Transverse colon (tissue), 4 donors: ENCODE results near the gene NCS1. TPM values are rescaled to one million over a fixed set of nuclear protein-coding genes. Genes with fewer than 3 reads are reported as not detected.

Experiments used
- DNase-seq: peaks from one replicate; pipeline ENCODE4 v3.0.0-alpha.2; 2019
- H3K27ac ChIP-seq, 4 donors: fragments of 200-600 bp; sonication (generic); 2 replicates each; pipeline ENCODE4 v1.5.1; 2016 to 2018; ENCODE audit warnings: inconsistent platforms in 4 of 4
- H3K27me3 ChIP-seq: fragments of 200-600 bp; sonication (generic); 2 replicates; pipeline ENCODE4 v1.5.1; 2017; ENCODE audit warnings: inconsistent platforms
- H3K36me3 ChIP-seq, 4 donors: fragments of 200-600 bp; sonication (generic); 2 replicates each; pipeline ENCODE4 v1.5.1; 2017 to 2019; ENCODE audit warnings: inconsistent platforms in 4 of 4
- H3K4me1 ChIP-seq, 4 donors: fragments of 200-600 bp; sonication (generic); 2 replicates each; pipeline ENCODE4 v1.5.1; 2017 to 2020; ENCODE audit warnings: inconsistent platforms in 4 of 4
- H3K4me3 ChIP-seq, 4 donors: fragments of 200-600 bp; sonication (generic); 1 replicate in 1 of 4; 2 replicates in 3 of 4; pipeline versions ENCODE4 v1.5.1 to v1.6.1; 2017 to 2019; ENCODE audit warnings: inconsistent platforms in 4 of 4
- H3K9me3 ChIP-seq, 2 donors: fragments of 200-600 bp; sonication (generic); 2 replicates each; pipeline ENCODE4 v1.5.1; 2017 to 2019; ENCODE audit warnings: inconsistent platforms in 2 of 2
- CTCF ChIP-seq, 5 experiments: fragments of 200-600 bp in 3 of 5; fragments of 450-650 bp in 2 of 5; sonication (generic) in 3 of 5; IDR thresholded peaks; 1 replicate in 2 of 5; 2 replicates in 3 of 5; pipeline ENCODE4 v1.5.1; 2016 to 2017; ENCODE audit warnings: antibody characterized with exemption in 5 of 5, inconsistent platforms in 3 of 5, mild to moderate bottlenecking in 2 of 5, moderate library complexity in 1 of 5
- EP300 ChIP-seq: sonication (generic); formaldehyde crosslinking; IDR thresholded peaks from one replicate; pipeline ENCODE4 v1.6.1; 2017; ENCODE audit warnings: antibody characterized with exemption, low read depth
- POLR2A ChIP-seq: fragments of 450-650 bp; IDR thresholded peaks from one replicate; pipeline ENCODE4 v1.6.1; 2016; ENCODE audit warnings: antibody characterized with exemption, mild to moderate bottlenecking, moderate library complexity
- POLR2AphosphoS5 ChIP-seq, 3 donors: sonication (generic); formaldehyde crosslinking; IDR thresholded peaks; one replicate each; pipeline ENCODE4 v1.6.1; 2016; ENCODE audit warnings: antibody characterized with exemption in 3 of 3
- WGBS, 2 donors: methylation state at CpG; one replicate each; pipeline ENCODE4 v1.1.5; 2018; ENCODE audit warnings: low coverage in 1 of 2; 5-methylcytosine and 5-hydroxymethylcytosine counted together
- in situ Hi-C, 4 donors: fragments of 200-750 bp; cut with MboI; loops; one replicate each; pipeline versions ENCODE4 v1.15.0 to v1.15.1; 2017; ENCODE audit warnings: low sequenced_read_pairs in 3 of 4, low pct_ligation_motif_present in 1 of 4, low pct_unique_long_range_greater_than_20kb in 1 of 4
- intact Hi-C: fragments of 100-400 bp; cut with DNase I; formaldehyde crosslinking; loops from one replicate; pipeline ENCODE4 v1.15.1; 2023; ENCODE audit warnings: low total_unique reads
- total RNA-seq, 4 donors: library from RNA; depleted of rRNA; stranded (reverse); fragments of >200 nt; gene quantifications; one replicate each; pipeline ENCODE4 v1.1.0, GENCODE V29; 2016

NCS1 gene
- total RNA-seq, 4 donors from 2014 or later = 11.9 to 66.5 (median 25.9) TPM

GRCh38 chr9:130235558-130236435 is 63.6 kb downstream of the NCS1 start:
- TF ChIP-seq POLR2A = no peak
- TF ChIP-seq POLR2AphosphoS5 (IDR thresholded peaks at IDR 0.05) = no peak
- peak; percentile 98 to 100 (median 100) for TF ChIP-seq CTCF (IDR thresholded peaks at IDR 0.05)
- TF ChIP-seq EP300 = no peak
- Histone ChIP-seq H3K36me3 (no peaks in the 10 kb centered on the region), H3K4me1 (peaks cover 3 to 17% (median 12%) of the 10 kb centered on the region in 4 donors), H3K27ac (peak overlapping the region; percentile 66 to 79 (median 70)), H3K4me3 (no peak overlapping the region), H3K27me3 (no peaks in the 10 kb centered on the region), H3K9me3 (no peaks in the 10 kb centered on the region)
- 43% methylated on average over 42 of the region's 45 CpGs; no CpG with 5 or more reads in 1 of the 2 donors for WGBS, 2 donors
- intact Hi-C loops (loop anchor here (1.0 to 10.0 kb wide), 2 partner anchors 45 to 351 kb away; no protein-coding TSS in a partner anchor), in situ Hi-C loops (loop anchor here (5.0 to 25.0 kb wide), 4 partner anchors 121 to 348 kb away; no protein-coding TSS in a partner anchor)
- peak; percentile 66 for DNase-seq

GRCh38 chr9:130236436-130236985 is 64.3 kb downstream of the NCS1 start:
- no peak overlapping the region for H3K4me3 ChIP-seq
- intact Hi-C loops = loop anchor here (10.0 kb wide), 1 partner anchor 352 kb away; no protein-coding TSS in a partner anchor
- TF ChIP-seq CTCF (IDR thresholded peaks at IDR 0.05) = peak in 2 of 5 experiments; percentile 17 to 20
- no peak for TF ChIP-seq POLR2A
- 35 to 48% methylated on average over 2 to 10 of the region's 10 CpGs for WGBS, 2 donors
- peaks cover 3 to 17% (median 13%) of the 10 kb centered on the region in 4 donors for H3K4me1 ChIP-seq
- no peaks in the 10 kb centered on the region for H3K9me3 ChIP-seq
- no peaks in the 10 kb centered on the region for H3K27me3 ChIP-seq
- in situ Hi-C loops = loop anchor here (5.0 to 25.0 kb wide), 4 partner anchors 122 to 349 kb away; no protein-coding TSS in a partner anchor
- peak overlapping the region; percentile 66 to 79 (median 70) for H3K27ac ChIP-seq
- H3K36me3 ChIP-seq = no peaks in the 10 kb centered on the region
- no peak for DNase-seq

GRCh38 chr9:130237076-130237475 is 64.9 kb downstream of the NCS1 start:
- in situ Hi-C loops (loop anchor here (5.0 to 25.0 kb wide), 4 partner anchors 122 to 350 kb away; no protein-coding TSS in a partner anchor), intact Hi-C loops (loop anchor here (10.0 kb wide), 1 partner anchor 352 kb away; no protein-coding TSS in a partner anchor)
- WGBS, 2 donors = 66 to 71% methylated on average over 4 to 11 of the region's 11 CpGs
- TF ChIP-seq POLR2AphosphoS5 (IDR thresholded peaks at IDR 0.05) = peak in 1 of 3 donors; percentile 41
- no peak for TF ChIP-seq EP300
- Histone ChIP-seq H3K4me3 (no peak overlapping the region), H3K9me3 (no peaks in the 10 kb centered on the region), H3K27me3 (no peaks in the 10 kb centered on the region), H3K4me1 (peaks cover 3 to 17% (median 13%) of the 10 kb centered on the region in 4 donors), H3K27ac (peak overlapping the region; percentile 66 to 79 (median 70)), H3K36me3 (no peaks in the 10 kb centered on the region)
- DNase-seq = no peak

- in situ Hi-C loops = loop anchor here (5.0 to 25.0 kb wide), 4 partner anchors 123 to 351 kb away; no protein-coding TSS in a partner anchor
- intact Hi-C loops = loop anchor here (10.0 kb wide), 1 partner anchor 353 kb away; no protein-coding TSS in a partner anchor
These were observed 65.7 kb downstream of the NCS1 start for GRCh38 chr9:130237763-130238524.

More at GRCh38 chr9:130237763-130238524, 65.7 kb downstream of the NCS1 start:
- no peak for DNase-seq
- Histone ChIP-seq H3K9me3 (no peaks in the 10 kb centered on the region), H3K4me1 (peaks cover 3 to 19% (median 15%) of the 10 kb centered on the region in 4 donors), H3K4me3 (no peak overlapping the region), H3K27me3 (no peaks in the 10 kb centered on the region), H3K27ac (peak overlapping the region; percentile 66 to 79 (median 70)), H3K36me3 (no peaks in the 10 kb centered on the region)
- TF ChIP-seq POLR2A (no peak), POLR2AphosphoS5 (IDR thresholded peaks at IDR 0.05) (no peak), EP300 (no peak), CTCF (IDR thresholded peaks at IDR 0.05) (no peak)
- 70 to 77% methylated on average over 2 to 17 of the region's 17 CpGs for WGBS, 2 donors
